Psoas muscle (tissue), 8 donors: ENCODE data around the gene FURIN. TPM values are rescaled to one million over a fixed set of nuclear protein-coding genes. Genes with fewer than 3 reads are reported as not detected.
"Not testable (repeated sequence)": the region's sequence is repeated elsewhere in the genome, so short reads cannot be mapped to it uniquely, and the experiment has no call there.

Experiments used
- ATAC-seq, 4 donors: fragments of 200-7000 bp; cut with Tn5 transposase; one replicate each; pipeline ENCODE4 v1.9.1; 2020; ENCODE audit warnings: moderate library complexity in 3 of 4, mild to moderate bottlenecking in 2 of 4
- DNase-seq, 2 donors: peaks; one replicate each; pipeline ENCODE4 v3.0.0-alpha.2; 2020
- H3K27ac ChIP-seq: fragments of 200-600 bp; one replicate; pipeline ENCODE4 v1.8.0; 2022
- H3K27me3 ChIP-seq, 3 donors: fragments of 200-600 bp in 1 of 3; one replicate each; pipeline versions ENCODE4 v1.6.1 to v1.8.0; 2013 to 2022; ENCODE audit warnings: low read length in 2 of 3, mild to moderate bottlenecking in 2 of 3, moderate library complexity in 1 of 3; ENCODE audit not compliant: insufficient read depth in 3 of 3
- H3K36me3 ChIP-seq, 2 donors: fragments of 200-600 bp in 1 of 2; one replicate each; pipeline versions ENCODE4 v1.6.1 to v1.8.0; 2013 to 2022; ENCODE audit warnings: low read depth in 1 of 2, mild to moderate bottlenecking in 1 of 2, moderate library complexity in 1 of 2; ENCODE audit not compliant: insufficient read depth in 1 of 2
- H3K4me1 ChIP-seq: fragments of 200-600 bp; one replicate; pipeline ENCODE4 v1.8.0; 2022
- H3K4me3 ChIP-seq: fragments of 200-600 bp; one replicate; pipeline ENCODE4 v1.8.0; 2022; ENCODE audit warnings: mild to moderate bottlenecking
- H3K9me3 ChIP-seq: fragments of 200-600 bp; one replicate; pipeline ENCODE4 v1.8.0; 2022
- WGBS, 3 donors: extraction: QIAGEN DNeasy Blood & Tissue Kit; methylation state at CpG; one replicate each; pipeline versions ENCODE4 v1.1.6 to v1.1.7; 2013; 5-methylcytosine and 5-hydroxymethylcytosine counted together
- intact Hi-C, 2 donors: fragments of 100-400 bp; cut with DNase I; formaldehyde crosslinking; loops; one replicate each; pipeline versions ENCODE4 v1.11.0 to v1.14.2; 2022
- polyA plus RNA-seq, 3 donors: library from polyadenylated mRNA; stranded (reverse); fragments of 200-250 nt; gene quantifications; one replicate each; pipeline ENCODE4 v1.2.3, GENCODE V29; 2013
- total RNA-seq, 4 donors: library from RNA; stranded (reverse); fragmentation: NEBNext Ultra II Directional in 2 of 4; extraction: Animal tissue kit (Norgen Biotek cat#: 25700) in 2 of 4; gene quantifications; one replicate each; pipeline versions ENCODE4 v1.2.1 to v1.2.4, GENCODE V29; 2021 to 2023
- TF ChIP-seq, protein P1 (sequence below): fragments of 200-600 bp; IDR thresholded peaks from one replicate; pipeline ENCODE4 v1.8.0; 2022; ENCODE audit warnings: antibody characterized with exemption
- donor health status: healthy with polysubstance abuse.
- donor health status: DM: no; HTN: no; CAD: no; lungs with moderate emphysema.
- donor health status: Bipolar disorder and iron deficiency.
- donor health status: healthy.
- donor health status: DM: yes; HTN: yes; CAD: no.
- donor health status: DM: no; HTN: no; CAD: no.
- donor health status: DM: no; HTN: no; CAD: no.
- donor health status: DM: yes; HTN: yes; CAD: no.

Gene FURIN
- total and polyA plus RNA-seq, 7 donors = 27.2 to 99.3 (median 49.6) TPM

DNA sequence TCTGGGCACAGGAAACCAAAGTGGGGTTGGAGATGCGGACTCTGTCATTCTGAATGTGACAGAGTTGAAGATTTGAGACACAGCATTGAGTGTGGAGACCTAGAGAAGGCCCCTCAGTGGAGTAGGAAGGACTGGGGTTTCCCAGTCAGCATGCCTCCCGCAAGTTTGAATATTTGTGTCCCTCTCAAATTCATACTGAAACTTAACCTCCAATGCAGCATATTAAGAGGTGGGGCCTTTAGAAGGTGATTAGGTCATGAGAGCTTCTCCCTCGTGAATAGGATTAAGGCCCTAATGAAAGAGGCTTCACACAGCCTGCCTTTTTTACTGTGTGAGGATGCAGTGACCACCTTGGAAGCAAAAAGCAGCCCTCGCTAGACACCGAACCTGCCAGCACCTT is 56.0 kb downstream of the FURIN start:
- intact Hi-C loops = no loop called here
- Histone ChIP-seq H3K4me3 (no peak overlapping the region), H3K27me3 (no peaks in the 10 kb centered on the region), H3K27ac (no peak overlapping the region), H3K4me1 (peaks cover 7% of the 10 kb centered on the region), H3K9me3 (no peaks in the 10 kb centered on the region), H3K36me3 (peaks cover 0 to 39% of the 10 kb centered on the region in 2 donors)
- ATAC-seq = no peak
- DNase-seq = no peak
- TF ChIP-seq, protein P1, sequence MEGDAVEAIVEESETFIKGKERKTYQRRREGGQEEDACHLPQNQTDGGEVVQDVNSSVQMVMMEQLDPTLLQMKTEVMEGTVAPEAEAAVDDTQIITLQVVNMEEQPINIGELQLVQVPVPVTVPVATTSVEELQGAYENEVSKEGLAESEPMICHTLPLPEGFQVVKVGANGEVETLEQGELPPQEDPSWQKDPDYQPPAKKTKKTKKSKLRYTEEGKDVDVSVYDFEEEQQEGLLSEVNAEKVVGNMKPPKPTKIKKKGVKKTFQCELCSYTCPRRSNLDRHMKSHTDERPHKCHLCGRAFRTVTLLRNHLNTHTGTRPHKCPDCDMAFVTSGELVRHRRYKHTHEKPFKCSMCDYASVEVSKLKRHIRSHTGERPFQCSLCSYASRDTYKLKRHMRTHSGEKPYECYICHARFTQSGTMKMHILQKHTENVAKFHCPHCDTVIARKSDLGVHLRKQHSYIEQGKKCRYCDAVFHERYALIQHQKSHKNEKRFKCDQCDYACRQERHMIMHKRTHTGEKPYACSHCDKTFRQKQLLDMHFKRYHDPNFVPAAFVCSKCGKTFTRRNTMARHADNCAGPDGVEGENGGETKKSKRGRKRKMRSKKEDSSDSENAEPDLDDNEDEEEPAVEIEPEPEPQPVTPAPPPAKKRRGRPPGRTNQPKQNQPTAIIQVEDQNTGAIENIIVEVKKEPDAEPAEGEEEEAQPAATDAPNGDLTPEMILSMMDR = no peak
- WGBS, 3 donors = 86 to 88% (median 86%) methylated on average over 5 of the region's 5 CpGs

DNA sequence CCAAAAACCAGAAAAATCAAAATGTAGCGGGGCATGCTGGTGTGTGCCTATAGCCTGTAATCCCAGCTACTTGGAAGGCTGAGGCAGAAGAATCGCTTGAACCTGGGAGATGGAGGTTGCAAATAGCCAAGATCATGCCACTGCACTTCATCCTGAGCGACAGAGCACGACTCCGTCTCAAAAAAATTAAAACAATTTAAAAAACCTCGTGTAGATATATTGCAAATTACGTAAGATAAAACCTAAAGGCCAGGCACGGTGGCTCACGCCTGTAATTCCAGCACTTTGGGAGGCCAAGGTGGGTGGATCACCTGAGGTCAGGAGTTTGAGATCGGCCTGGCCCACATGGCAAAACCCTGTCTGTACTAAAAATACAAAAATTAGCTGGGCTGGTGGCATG is 58.4 kb downstream of the FURIN start:
- H3K4me3 ChIP-seq, H3K27ac ChIP-seq, H3K9me3 ChIP-seq, intact Hi-C loops, H3K27me3 ChIP-seq, ATAC-seq: not testable (repeated sequence)
- Histone ChIP-seq H3K36me3 (peaks cover 0 to 15% of the 10 kb centered on the region in 2 donors), H3K4me1 (peaks cover 22% of the 10 kb centered on the region)
- peak in 1 of 2 donors; percentile 42 for DNase-seq
- 84 to 92% (median 89%) methylated on average over 10 of the region's 10 CpGs for WGBS, 3 donors

DNA sequence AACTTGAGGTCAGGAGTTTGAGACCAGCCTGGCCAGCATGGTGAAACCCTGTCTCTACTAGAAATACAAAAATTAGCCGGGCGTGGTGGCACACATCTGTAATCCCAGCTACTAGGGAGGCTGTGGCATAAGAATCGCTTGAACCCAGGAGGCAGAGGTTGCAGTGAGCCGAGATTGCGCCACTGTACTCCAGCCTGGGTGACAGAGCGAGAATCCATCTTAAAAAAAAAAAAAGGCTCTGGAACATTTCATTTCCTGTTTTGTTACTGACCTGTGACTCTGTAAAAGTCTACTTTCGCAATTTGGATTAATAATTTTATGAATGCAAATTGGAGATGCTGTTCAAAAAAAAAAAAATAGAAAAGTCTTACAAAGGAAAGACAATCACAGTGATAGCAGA is 59.7 kb downstream of the FURIN start:
- ATAC-seq, H3K4me3 ChIP-seq, H3K9me3 ChIP-seq, H3K27ac ChIP-seq, H3K36me3 ChIP-seq, H3K27me3 ChIP-seq, intact Hi-C loops: not testable (repeated sequence)
- 87 to 92% (median 92%) methylated on average over 7 of the region's 7 CpGs for WGBS, 3 donors
- DNase-seq = peak in 1 of 2 donors; percentile 34
- peaks cover 25% of the 10 kb centered on the region for H3K4me1 ChIP-seq

DNA sequence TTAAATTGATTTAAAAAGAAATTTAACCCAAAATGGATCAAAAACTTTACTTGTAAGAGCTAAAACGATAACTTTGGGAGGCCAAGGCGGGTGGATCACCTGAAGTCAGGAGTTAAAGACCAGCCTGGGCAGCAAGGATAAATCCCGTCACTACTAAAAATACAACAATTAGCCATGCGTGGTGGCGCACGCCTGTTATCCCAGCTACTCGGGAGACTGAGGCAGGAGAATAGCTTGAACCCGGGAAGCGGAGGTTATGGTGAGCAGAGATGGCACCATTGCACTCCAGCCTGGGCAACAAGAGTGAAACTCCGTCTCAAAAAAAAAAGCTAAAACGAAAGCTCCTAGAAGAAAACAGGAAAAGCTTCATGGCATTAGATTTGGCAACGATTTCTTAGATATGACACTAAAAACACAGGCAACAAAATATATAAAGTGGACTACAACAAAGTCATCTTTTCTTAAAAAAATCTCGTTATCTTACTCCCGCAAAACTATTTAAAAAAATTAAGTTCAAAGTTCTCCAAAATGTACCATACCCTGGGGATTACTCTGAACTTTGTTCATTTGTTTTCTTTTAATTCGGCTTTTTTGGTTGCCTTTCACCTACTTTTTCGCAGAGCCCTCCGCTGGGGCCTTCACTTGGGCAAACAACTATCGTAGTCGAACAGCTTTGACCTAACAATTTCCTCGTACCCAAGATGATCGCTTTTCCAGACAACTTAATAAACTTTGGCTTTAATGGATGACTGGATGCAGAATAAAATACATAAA is 61.0 kb downstream of the FURIN start:
- H3K27ac ChIP-seq = peak overlapping the region; percentile 95
- ATAC-seq = peak; percentile 1 to 10 (median 1)
- no peaks in the 10 kb centered on the region for H3K27me3 ChIP-seq
- H3K4me3 ChIP-seq = peak overlapping the region; percentile 95
- no peaks in the 10 kb centered on the region for H3K36me3 ChIP-seq
- peak in 1 of 2 donors; percentile 24 for DNase-seq
- WGBS, 3 donors = 43 to 51% (median 46%) methylated on average over 21 of the region's 21 CpGs
- H3K4me1 ChIP-seq = peaks cover 32% of the 10 kb centered on the region
- intact Hi-C loops = no loop called here
- no peaks in the 10 kb centered on the region for H3K9me3 ChIP-seq
- TF ChIP-seq, protein P1 = no peak

DNA sequence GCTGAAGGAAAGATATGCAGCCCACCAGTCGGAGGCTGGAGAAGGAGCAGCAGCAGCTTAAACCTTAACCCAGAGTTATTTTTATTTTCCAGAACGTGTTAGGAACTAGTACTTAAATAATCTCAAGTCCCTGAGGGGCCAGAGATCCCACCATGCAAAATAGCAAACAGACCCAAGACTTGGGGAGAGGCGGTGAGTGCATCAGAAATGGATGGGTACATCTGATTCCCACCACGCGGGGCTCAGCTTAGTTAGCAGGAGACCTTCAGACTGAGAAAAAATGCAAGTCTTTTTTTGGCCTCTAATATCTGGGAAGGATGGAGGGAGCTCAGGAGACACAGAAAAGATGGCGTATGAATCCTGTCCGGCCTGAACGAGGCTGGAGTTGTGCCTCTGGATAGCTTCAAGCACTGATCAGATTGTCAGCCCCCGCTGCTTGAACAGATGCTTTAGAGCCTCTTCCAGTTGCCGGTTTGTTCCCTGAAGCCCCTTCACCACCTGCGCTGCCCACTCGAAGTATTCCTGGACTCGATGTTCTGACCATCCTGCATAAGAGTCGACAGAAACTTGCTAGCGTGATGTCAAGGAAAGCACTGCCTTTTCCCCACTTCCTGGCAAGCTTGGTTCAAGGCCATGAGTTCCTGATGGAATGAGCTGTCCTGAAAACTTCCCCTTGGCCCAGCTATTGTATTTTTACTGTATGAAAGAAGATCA is 62.6 kb downstream of the FURIN start:
- Histone ChIP-seq H3K36me3 (no peaks in the 10 kb centered on the region), H3K4me1 (peaks cover 36% of the 10 kb centered on the region), H3K27me3 (no peaks in the 10 kb centered on the region), H3K4me3 (peak overlapping the region; percentile 95), H3K9me3 (no peaks in the 10 kb centered on the region), H3K27ac (peak overlapping the region; percentile 95)
- 62 to 65% (median 64%) methylated on average over 15 of the region's 15 CpGs for WGBS, 3 donors
- ATAC-seq (no peak), DNase-seq (peak in 1 of 2 donors; percentile 28)
- TF ChIP-seq, protein P1 = no peak
- intact Hi-C loops = no loop called here
